NCI-H524 (cell line): ENCODE measurements around the gene PPP1R9A.

Experiments used
- DNase-seq, 2 experiments: peaks; one replicate each; lab custom pipeline; 2025; lab: John Stamatoyannopoulos, UW

PPP1R9A gene

GRCh38 chr7:94907026-94907810, at the start of gene PPP1R9A:
PPP1R9A (plus strand) TSS chr7:94907594; CDS start chr7:94910114, 2,520 bp downstream.
- peak; percentile 52 to 69 for DNase-seq

GRCh38 chr7:94871132-94871531, 36.3 kb upstream of the PPP1R9A start:
- DNase-seq, result no peak

- no peak for DNase-seq
These were observed 34.2 kb upstream of the PPP1R9A start for GRCh38 chr7:94873239-94873638.

- no peak for DNase-seq
These were observed 33.2 kb upstream of the PPP1R9A start for GRCh38 chr7:94874036-94874785.

- no peak for DNase-seq
These were observed 32.2 kb upstream of the PPP1R9A start for GRCh38 chr7:94875201-94875600.

GRCh38 chr7:94877731-94878670, 29.4 kb upstream of the PPP1R9A start:
- DNase-seq, result no peak

GRCh38 chr7:94882891-94883290, 24.5 kb upstream of the PPP1R9A start:
- DNase-seq, result no peak

GRCh38 chr7:94883616-94884015, 23.8 kb upstream of the PPP1R9A start:
- no peak for DNase-seq

- DNase-seq, result no peak
These were observed 18.8 kb upstream of the PPP1R9A start for GRCh38 chr7:94888551-94888950.

GRCh38 chr7:94888995-94889523, 18.3 kb upstream of the PPP1R9A start:
- DNase-seq, result no peak

GRCh38 chr7:94890216-94890615, 17.2 kb upstream of the PPP1R9A start:
- DNase-seq, result no peak

GRCh38 chr7:94893661-94894060, 13.7 kb upstream of the PPP1R9A start:
- no peak for DNase-seq

GRCh38 chr7:94897541-94897940, 9.9 kb upstream of the PPP1R9A start:
- no peak for DNase-seq

GRCh38 chr7:94898340-94898739, 9.1 kb upstream of the PPP1R9A start:
- no peak for DNase-seq

GRCh38 chr7:94901981-94902380, 5.4 kb upstream of the PPP1R9A start:
- DNase-seq, result no peak

- no peak for DNase-seq
These were observed 3.4 kb upstream of the PPP1R9A start for GRCh38 chr7:94903971-94904370.

GRCh38 chr7:94904982-94905381, 2.4 kb upstream of the PPP1R9A start:
- DNase-seq, result no peak

GRCh38 chr7:94906065-94906851, 1.1 kb upstream of the PPP1R9A start:
- no peak for DNase-seq

GRCh38 chr7:94907811-94908322, 473 bp downstream of the PPP1R9A start:
- DNase-seq, result peak; percentile 53 to 59

GRCh38 chr7:94908323-94909178, 1.2 kb downstream of the PPP1R9A start:
- DNase-seq, result peak; percentile 53 to 59
